Psoas muscle (tissue), 8 donors: ENCODE data around the gene SCG2. TPM values are rescaled to one million over a fixed set of nuclear protein-coding genes. Genes with fewer than 3 reads are reported as not detected.

Experiments used
- ATAC-seq, 4 donors: fragments of 200-7000 bp; cut with Tn5 transposase; one replicate each; pipeline ENCODE4 v1.9.1; 2020; ENCODE audit warnings: moderate library complexity in 3 of 4, mild to moderate bottlenecking in 2 of 4
- DNase-seq, 2 donors: peaks; one replicate each; pipeline ENCODE4 v3.0.0-alpha.2; 2020
- H3K27ac ChIP-seq: fragments of 200-600 bp; one replicate; pipeline ENCODE4 v1.8.0; 2022
- H3K27me3 ChIP-seq, 3 donors: fragments of 200-600 bp in 1 of 3; one replicate each; pipeline versions ENCODE4 v1.6.1 to v1.8.0; 2013 to 2022; ENCODE audit warnings: low read length in 2 of 3, mild to moderate bottlenecking in 2 of 3, moderate library complexity in 1 of 3; ENCODE audit not compliant: insufficient read depth in 3 of 3
- H3K36me3 ChIP-seq, 2 donors: fragments of 200-600 bp in 1 of 2; one replicate each; pipeline versions ENCODE4 v1.6.1 to v1.8.0; 2013 to 2022; ENCODE audit warnings: low read depth in 1 of 2, mild to moderate bottlenecking in 1 of 2, moderate library complexity in 1 of 2; ENCODE audit not compliant: insufficient read depth in 1 of 2
- H3K4me1 ChIP-seq: fragments of 200-600 bp; one replicate; pipeline ENCODE4 v1.8.0; 2022
- H3K4me3 ChIP-seq: fragments of 200-600 bp; one replicate; pipeline ENCODE4 v1.8.0; 2022; ENCODE audit warnings: mild to moderate bottlenecking
- H3K9me3 ChIP-seq: fragments of 200-600 bp; one replicate; pipeline ENCODE4 v1.8.0; 2022
- CTCF ChIP-seq: fragments of 200-600 bp; IDR thresholded peaks from one replicate; pipeline ENCODE4 v1.8.0; 2022; ENCODE audit warnings: antibody characterized with exemption
- WGBS, 3 donors: extraction: QIAGEN DNeasy Blood & Tissue Kit; methylation state at CpG; one replicate each; pipeline versions ENCODE4 v1.1.6 to v1.1.7; 2013; 5-methylcytosine and 5-hydroxymethylcytosine counted together
- intact Hi-C, 2 donors: fragments of 100-400 bp; cut with DNase I; formaldehyde crosslinking; loops; one replicate each; pipeline versions ENCODE4 v1.11.0 to v1.14.2; 2022
- polyA plus RNA-seq, 3 donors: library from polyadenylated mRNA; stranded (reverse); fragments of 200-250 nt; gene quantifications; one replicate each; pipeline ENCODE4 v1.2.3, GENCODE V29; 2013
- total RNA-seq, 4 donors: library from RNA; stranded (reverse); fragmentation: NEBNext Ultra II Directional in 2 of 4; extraction: Animal tissue kit (Norgen Biotek cat#: 25700) in 2 of 4; gene quantifications; one replicate each; pipeline versions ENCODE4 v1.2.1 to v1.2.4, GENCODE V29; 2021 to 2023
- donor health status: healthy with polysubstance abuse.
- donor health status: DM: no; HTN: no; CAD: no; lungs with moderate emphysema.
- donor health status: Bipolar disorder and iron deficiency.
- donor health status: healthy.
- donor health status: DM: yes; HTN: yes; CAD: no.
- donor health status: DM: no; HTN: no; CAD: no.
- donor health status: DM: no; HTN: no; CAD: no.
- donor health status: DM: yes; HTN: yes; CAD: no.

SCG2 gene
- total and polyA plus RNA-seq, 7 donors, result 0.05 to 0.12 (median 0.08) TPM; not detected in 4

- H3K9me3 ChIP-seq, result no peaks in the 10 kb centered on the region
- ATAC-seq (no peak), DNase-seq (no peak)
- no peaks in the 10 kb centered on the region for H3K27me3 ChIP-seq
- no peak for TF ChIP-seq CTCF
- no peaks in the 10 kb centered on the region for H3K36me3 ChIP-seq
- intact Hi-C loops, result no loop called here
- no peak overlapping the region for H3K27ac ChIP-seq
- H3K4me1 ChIP-seq, result no peaks in the 10 kb centered on the region
- 89 to 94% (median 90%) methylated on average over 3 of the region's 3 CpGs for WGBS, 3 donors
- H3K4me3 ChIP-seq, result no peak overlapping the region
Measured at GRCh38 chr2:223634238-223634637, 32.1 kb upstream of the SCG2 start.

- intact Hi-C loops, result no loop called here
- no peak overlapping the region for H3K4me3 ChIP-seq
- H3K27ac ChIP-seq, result no peak overlapping the region
- H3K9me3 ChIP-seq, result no peaks in the 10 kb centered on the region
- 53 to 65% (median 59%) methylated on average over 6 of the region's 6 CpGs for WGBS, 3 donors
- TF ChIP-seq CTCF, result no peak
- H3K36me3 ChIP-seq, result no peaks in the 10 kb centered on the region
- no peaks in the 10 kb centered on the region for H3K4me1 ChIP-seq
- no peaks in the 10 kb centered on the region for H3K27me3 ChIP-seq
- no peak for DNase-seq
- ATAC-seq, result no peak
Measured at GRCh38 chr2:223633656-223634055, 31.5 kb upstream of the SCG2 start.

GRCh38 chr2:223632826-223633225, 30.7 kb upstream of the SCG2 start:
- Histone ChIP-seq H3K4me1 (no peaks in the 10 kb centered on the region), H3K27ac (no peak overlapping the region), H3K36me3 (no peaks in the 10 kb centered on the region), H3K27me3 (no peaks in the 10 kb centered on the region), H3K4me3 (no peak overlapping the region), H3K9me3 (no peaks in the 10 kb centered on the region)
- TF ChIP-seq CTCF, result no peak
- WGBS, 3 donors, result 90% methylated on average over 2 of the region's 2 CpGs
- no peak for DNase-seq
- intact Hi-C loops, result no loop called here
- no peak for ATAC-seq

- H3K9me3 ChIP-seq, result no peaks in the 10 kb centered on the region
- no peaks in the 10 kb centered on the region for H3K4me1 ChIP-seq
- H3K27me3 ChIP-seq, result peaks cover 0 to 2% (median 0%) of the 10 kb centered on the region in 3 donors
- ATAC-seq (no peak), DNase-seq (no peak)
- H3K36me3 ChIP-seq, result no peaks in the 10 kb centered on the region
- 35 to 43% (median 36%) methylated on average over 2 of the region's 2 CpGs for WGBS, 3 donors
- no peak overlapping the region for H3K27ac ChIP-seq
- intact Hi-C loops, result no loop called here
- H3K4me3 ChIP-seq, result no peak overlapping the region
- TF ChIP-seq CTCF, result no peak
Measured at GRCh38 chr2:223626716-223627115, 24.6 kb upstream of the SCG2 start.

- Histone ChIP-seq H3K36me3 (no peaks in the 10 kb centered on the region), H3K4me3 (no peak overlapping the region), H3K27ac (no peak overlapping the region), H3K4me1 (no peaks in the 10 kb centered on the region), H3K9me3 (no peaks in the 10 kb centered on the region), H3K27me3 (peaks cover 0 to 2% (median 0%) of the 10 kb centered on the region in 3 donors)
- no peak for DNase-seq
- intact Hi-C loops, result no loop called here
- 60 to 70% (median 62%) methylated on average over 1 of the region's 1 CpG for WGBS, 3 donors
- no peak for TF ChIP-seq CTCF
- ATAC-seq, result no peak
Measured at GRCh38 chr2:223625652-223626051, 23.5 kb upstream of the SCG2 start.
